Right lobe of liver (tissue), 4 donors: ENCODE data around the gene DNASE1.

Source experiments
- POLR2A ChIP-seq: fragments of 450-650 bp; IDR thresholded peaks from one replicate; pipeline ENCODE4 v1.6.1; 2017; ENCODE audit warnings: antibody characterized with exemption, mild to moderate bottlenecking
- TF ChIP-seq, protein P1 (sequence below), 4 donors: fragments of 200-600 bp in 3 of 4; fragments of 450-650 bp in 1 of 4; IDR thresholded peaks; one replicate each; pipeline versions ENCODE4 v1.5.1 to v1.8.0; 2016 to 2022; ENCODE audit warnings: antibody characterized with exemption in 4 of 4, mild to moderate bottlenecking in 2 of 4
- donor health status: DM: no; HTN: no; CAD: no.
- donor health status: DM: no; HTN: no; CAD: no.
- donor health status: DM: no; HTN: yes; CAD: no.

DNA sequence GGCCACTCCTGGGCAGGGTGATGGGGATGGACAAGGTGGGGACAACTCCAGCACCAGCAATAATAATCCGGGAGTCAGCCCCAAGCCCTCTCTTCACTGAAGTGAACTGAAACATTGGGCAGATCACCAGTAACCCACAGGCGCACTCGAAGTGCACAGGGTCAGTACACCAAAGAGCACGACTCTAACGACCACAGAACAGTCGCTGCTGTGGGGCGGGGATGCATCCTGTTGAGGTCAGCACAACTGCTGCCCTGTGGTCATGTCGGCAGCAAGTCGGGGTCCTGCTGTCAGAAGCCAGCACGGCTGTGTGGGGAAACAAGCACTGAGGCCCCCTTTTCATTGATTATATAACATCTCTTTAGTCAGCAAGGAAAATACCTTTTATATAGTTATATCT is 14.6 kb downstream of the DNASE1 start:
- no peak for TF ChIP-seq POLR2A
- TF ChIP-seq, protein P1, sequence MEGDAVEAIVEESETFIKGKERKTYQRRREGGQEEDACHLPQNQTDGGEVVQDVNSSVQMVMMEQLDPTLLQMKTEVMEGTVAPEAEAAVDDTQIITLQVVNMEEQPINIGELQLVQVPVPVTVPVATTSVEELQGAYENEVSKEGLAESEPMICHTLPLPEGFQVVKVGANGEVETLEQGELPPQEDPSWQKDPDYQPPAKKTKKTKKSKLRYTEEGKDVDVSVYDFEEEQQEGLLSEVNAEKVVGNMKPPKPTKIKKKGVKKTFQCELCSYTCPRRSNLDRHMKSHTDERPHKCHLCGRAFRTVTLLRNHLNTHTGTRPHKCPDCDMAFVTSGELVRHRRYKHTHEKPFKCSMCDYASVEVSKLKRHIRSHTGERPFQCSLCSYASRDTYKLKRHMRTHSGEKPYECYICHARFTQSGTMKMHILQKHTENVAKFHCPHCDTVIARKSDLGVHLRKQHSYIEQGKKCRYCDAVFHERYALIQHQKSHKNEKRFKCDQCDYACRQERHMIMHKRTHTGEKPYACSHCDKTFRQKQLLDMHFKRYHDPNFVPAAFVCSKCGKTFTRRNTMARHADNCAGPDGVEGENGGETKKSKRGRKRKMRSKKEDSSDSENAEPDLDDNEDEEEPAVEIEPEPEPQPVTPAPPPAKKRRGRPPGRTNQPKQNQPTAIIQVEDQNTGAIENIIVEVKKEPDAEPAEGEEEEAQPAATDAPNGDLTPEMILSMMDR (IDR thresholded peaks at IDR 0.05): no peak
